Fibroblast of lung (primary cell): ENCODE results near the gene TTC3. TPM values are rescaled to one million over a fixed set of nuclear protein-coding genes. Genes with fewer than 3 reads are reported as not detected.

Source experiments
- DNase-seq, 2 donors: peaks; one replicate each; pipeline versions ENCODE4 v3.0.0 to v3.0.0-alpha.2; 2010; ENCODE audit warnings: low read depth in 2 of 2
- H2AFZ ChIP-seq: 2 replicates; pipeline ENCODE4 v1.5.1; 2012; ENCODE audit warnings: low read length, control low read depth, inconsistent platforms
- H3K27ac ChIP-seq: 2 replicates; pipeline ENCODE4 v1.5.1; 2011; ENCODE audit warnings: low read length, control low read depth; ENCODE audit not compliant: insufficient read depth
- H3K27me3 ChIP-seq: 2 replicates; pipeline ENCODE4 v1.5.1; 2011; ENCODE audit warnings: mild to moderate bottlenecking, low read length; ENCODE audit not compliant: control insufficient read depth, insufficient read depth
- H3K36me3 ChIP-seq: 2 replicates; pipeline ENCODE4 v1.5.1; 2011; ENCODE audit warnings: low read length; ENCODE audit not compliant: control insufficient read depth, insufficient read depth
- H3K4me1 ChIP-seq: 2 replicates; pipeline ENCODE4 v1.5.1; 2011; ENCODE audit warnings: low read length; ENCODE audit not compliant: control insufficient read depth, insufficient read depth; ENCODE audit errors: extremely low read depth
- H3K4me2 ChIP-seq: 2 replicates; pipeline ENCODE4 v1.5.1; 2011; ENCODE audit warnings: low read length, control low read depth; ENCODE audit not compliant: insufficient read depth; ENCODE audit errors: extremely low read depth
- H3K4me3 ChIP-seq, 4 experiments: fragments of 200-600 bp in 1 of 4; sonication (generic) in 1 of 4; replicated peaks in 1 of 4; 2 replicates each; pipeline ENCODE4 v1.5.1; 2011 to 2016; ENCODE audit warnings: low read length in 4 of 4, low read depth in 3 of 4, mild to moderate bottlenecking in 3 of 4, control low read depth in 2 of 4, inconsistent platforms in 1 of 4, mixed read lengths in 1 of 4; ENCODE audit not compliant: insufficient read depth in 1 of 4; ENCODE audit errors: control extremely low read depth in 1 of 4
- H3K79me2 ChIP-seq: 2 replicates; pipeline ENCODE4 v1.5.1; 2012; ENCODE audit warnings: mild to moderate bottlenecking, low read length, inconsistent platforms; ENCODE audit not compliant: control insufficient read depth, insufficient read depth
- H3K9ac ChIP-seq: 2 replicates; pipeline ENCODE4 v1.5.1; 2011; ENCODE audit warnings: mild to moderate bottlenecking, low read length, control low read depth; ENCODE audit not compliant: insufficient read depth
- H3K9me3 ChIP-seq: 2 replicates; pipeline ENCODE4 v1.5.1; 2012; ENCODE audit warnings: low read depth, low read length; ENCODE audit not compliant: control insufficient read depth, insufficient read depth
- H4K20me1 ChIP-seq: 2 replicates; pipeline ENCODE4 v1.5.1; 2011; ENCODE audit warnings: low read length; ENCODE audit not compliant: control insufficient read depth, insufficient read depth; ENCODE audit errors: extremely low read depth
- EZH2 ChIP-seq: IDR thresholded peaks from 2 replicates; pipeline ENCODE4 v1.5.1; 2012; ENCODE audit warnings: low read length, control low read depth, mild to moderate bottlenecking; ENCODE audit errors: missing control alignments
- polyA plus RNA-seq, 2 donors: library from polyadenylated mRNA; depleted of rRNA in 1 of 2; stranded (reverse) in 1 of 2; unstranded in 1 of 2; fragments of >200 nt; gene quantifications; 2 replicates each; pipeline ENCODE4 v1.2.1, GENCODE V29; 2011 to 2012; ENCODE audit warnings: missing spikeins in 1 of 2
- total RNA-seq: library from RNA; depleted of rRNA; stranded (reverse); fragments of >200 nt; gene quantifications from 2 replicates; pipeline ENCODE4 v1.2.1, GENCODE V29; 2014
- TF ChIP-seq, protein P1 (sequence below), 2 donors: IDR thresholded peaks in 1 of 2; conservative IDR thresholded peaks in 1 of 2; 1 replicate in 1 of 2; 2 replicates in 1 of 2; pipeline ENCODE4 v1.5.1; 2011 to 2012; ENCODE audit warnings: low read length in 2 of 2, control low read depth in 1 of 2, inconsistent platforms in 1 of 2, low read depth in 1 of 2, mild to moderate bottlenecking in 1 of 2

TTC3 gene
- total and polyA plus RNA-seq, 2 donors (not counting 1 experiment from before 2014, with no cell fraction given): 121 to 224 TPM

DNA sequence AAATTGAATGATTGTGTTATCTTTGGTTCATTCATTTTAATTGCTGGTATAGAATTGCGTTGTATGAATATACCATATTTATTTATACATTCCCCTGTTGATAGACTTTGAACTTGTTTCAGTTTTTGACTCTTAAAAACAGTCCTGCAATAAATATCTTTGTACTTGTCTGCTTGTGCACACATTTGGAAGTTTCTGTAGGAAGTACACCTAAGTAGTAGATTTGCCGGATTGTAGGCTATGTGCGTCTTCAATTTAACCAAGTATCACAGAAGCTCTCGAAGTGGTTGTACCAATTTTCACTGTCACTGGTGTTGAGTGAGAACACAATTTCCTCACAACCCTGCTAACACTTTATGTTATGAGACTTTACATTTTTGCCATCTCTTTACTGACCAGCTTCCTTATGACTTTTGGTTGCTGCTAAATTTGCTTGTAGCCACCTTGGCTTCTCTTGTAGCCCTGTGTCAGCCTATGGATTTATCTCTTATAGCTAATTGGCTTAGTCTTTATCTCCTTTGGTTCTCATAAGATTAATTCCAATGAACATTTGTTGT lies 2.2 kb downstream of the TTC3 start:
- Histone ChIP-seq H3K4me1 (peaks cover 4% of the 10 kb centered on the region), H2AFZ (no peak overlapping the region), H3K9ac (no peak overlapping the region), H3K9me3 (no peaks in the 10 kb centered on the region), H3K27me3 (no peaks in the 10 kb centered on the region), H3K27ac (no peak overlapping the region), H4K20me1 (peaks cover 1% of the 10 kb centered on the region), H3K4me3 (peak overlapping the region in 1 of 4 experiments; percentile 12), H3K36me3 (no peaks in the 10 kb centered on the region), H3K79me2 (peaks cover 61% of the 10 kb centered on the region), H3K4me2 (peak overlapping the region; percentile 93)
- TF ChIP-seq, protein P1, sequence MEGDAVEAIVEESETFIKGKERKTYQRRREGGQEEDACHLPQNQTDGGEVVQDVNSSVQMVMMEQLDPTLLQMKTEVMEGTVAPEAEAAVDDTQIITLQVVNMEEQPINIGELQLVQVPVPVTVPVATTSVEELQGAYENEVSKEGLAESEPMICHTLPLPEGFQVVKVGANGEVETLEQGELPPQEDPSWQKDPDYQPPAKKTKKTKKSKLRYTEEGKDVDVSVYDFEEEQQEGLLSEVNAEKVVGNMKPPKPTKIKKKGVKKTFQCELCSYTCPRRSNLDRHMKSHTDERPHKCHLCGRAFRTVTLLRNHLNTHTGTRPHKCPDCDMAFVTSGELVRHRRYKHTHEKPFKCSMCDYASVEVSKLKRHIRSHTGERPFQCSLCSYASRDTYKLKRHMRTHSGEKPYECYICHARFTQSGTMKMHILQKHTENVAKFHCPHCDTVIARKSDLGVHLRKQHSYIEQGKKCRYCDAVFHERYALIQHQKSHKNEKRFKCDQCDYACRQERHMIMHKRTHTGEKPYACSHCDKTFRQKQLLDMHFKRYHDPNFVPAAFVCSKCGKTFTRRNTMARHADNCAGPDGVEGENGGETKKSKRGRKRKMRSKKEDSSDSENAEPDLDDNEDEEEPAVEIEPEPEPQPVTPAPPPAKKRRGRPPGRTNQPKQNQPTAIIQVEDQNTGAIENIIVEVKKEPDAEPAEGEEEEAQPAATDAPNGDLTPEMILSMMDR (conservative IDR thresholded peaks at IDR 0.05 in 1 of 2, IDR thresholded peaks at IDR 0.05 in 1 of 2; ENCODE audit: low read depth in 1 of 2, low read length in 2 of 2): no peak
- TF ChIP-seq EZH2: no peak
- no peak for DNase-seq

DNA sequence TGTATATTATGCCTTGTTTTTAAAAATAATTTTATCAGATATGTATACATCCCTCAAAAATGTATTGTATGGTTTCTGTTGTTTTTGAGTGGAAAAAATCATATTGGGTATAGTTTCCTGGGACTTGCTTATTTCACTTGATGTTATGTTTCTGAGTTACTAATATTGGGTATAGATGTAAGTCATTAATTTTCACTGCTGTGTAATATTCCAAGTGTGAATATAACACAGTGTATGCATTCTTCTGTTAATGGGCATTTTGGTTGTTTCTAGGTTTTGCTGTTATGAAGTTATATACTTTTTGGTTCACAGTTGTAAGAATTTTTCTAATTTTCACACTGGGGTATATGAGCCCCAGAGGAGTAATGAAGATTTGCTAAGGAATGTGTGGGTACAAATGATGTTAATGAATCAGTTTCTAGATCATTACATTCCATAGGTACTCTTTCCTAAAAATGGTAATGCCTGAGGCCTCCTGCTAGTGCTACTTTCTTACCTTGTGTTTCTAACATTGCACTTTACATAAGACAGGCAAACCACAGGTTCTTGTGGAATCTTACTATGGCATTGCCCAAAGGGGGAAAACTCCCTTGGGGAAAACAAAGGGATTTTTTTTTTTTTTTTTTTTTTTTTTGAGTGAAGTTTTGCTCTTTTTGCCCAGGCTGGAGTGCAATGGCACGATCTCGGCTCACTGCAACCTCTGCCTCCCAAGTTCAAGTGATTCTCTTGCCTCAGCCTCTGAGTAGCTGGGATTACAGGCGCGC lies 3.2 kb downstream of the TTC3 start:
- DNase-seq: no peak
- H3K27ac ChIP-seq: no peak overlapping the region
- H3K9me3 ChIP-seq: no peaks in the 10 kb centered on the region
- H3K4me1 ChIP-seq: peaks cover 3% of the 10 kb centered on the region
- H4K20me1 ChIP-seq: peaks cover 2% of the 10 kb centered on the region
- H3K36me3 ChIP-seq: no peaks in the 10 kb centered on the region
- H3K4me2 ChIP-seq: no peak overlapping the region
- H2AFZ ChIP-seq: no peak overlapping the region
- no peak overlapping the region for H3K9ac ChIP-seq
- H3K79me2 ChIP-seq: peaks cover 66% of the 10 kb centered on the region
- H3K4me3 ChIP-seq: no peak overlapping the region
- TF ChIP-seq, protein P1 (conservative IDR thresholded peaks at IDR 0.05 in 1 of 2, IDR thresholded peaks at IDR 0.05 in 1 of 2; ENCODE audit: low read depth in 1 of 2, low read length in 2 of 2): no peak
- TF ChIP-seq EZH2: no peak
- no peaks in the 10 kb centered on the region for H3K27me3 ChIP-seq

- Histone ChIP-seq H3K36me3 (no peaks in the 10 kb centered on the region), H3K4me1 (no peaks in the 10 kb centered on the region), H3K27ac (no peak overlapping the region), H3K9ac (no peak overlapping the region), H3K4me2 (no peak overlapping the region), H3K79me2 (peaks cover 71% of the 10 kb centered on the region), H4K20me1 (peaks cover 2% of the 10 kb centered on the region), H3K9me3 (no peaks in the 10 kb centered on the region), H2AFZ (no peak overlapping the region), H3K27me3 (no peaks in the 10 kb centered on the region), H3K4me3 (no peak overlapping the region)
- DNase-seq: no peak
- TF ChIP-seq EZH2: no peak
- TF ChIP-seq, protein P1 (conservative IDR thresholded peaks at IDR 0.05 in 1 of 2, IDR thresholded peaks at IDR 0.05 in 1 of 2; ENCODE audit: low read depth in 1 of 2, low read length in 2 of 2): no peak
Measured at GRCh38 chr21:37077403-37077802, 4.3 kb downstream of the TTC3 start.
